Measurements from ENCODE around the gene WDR93.

DNA sequence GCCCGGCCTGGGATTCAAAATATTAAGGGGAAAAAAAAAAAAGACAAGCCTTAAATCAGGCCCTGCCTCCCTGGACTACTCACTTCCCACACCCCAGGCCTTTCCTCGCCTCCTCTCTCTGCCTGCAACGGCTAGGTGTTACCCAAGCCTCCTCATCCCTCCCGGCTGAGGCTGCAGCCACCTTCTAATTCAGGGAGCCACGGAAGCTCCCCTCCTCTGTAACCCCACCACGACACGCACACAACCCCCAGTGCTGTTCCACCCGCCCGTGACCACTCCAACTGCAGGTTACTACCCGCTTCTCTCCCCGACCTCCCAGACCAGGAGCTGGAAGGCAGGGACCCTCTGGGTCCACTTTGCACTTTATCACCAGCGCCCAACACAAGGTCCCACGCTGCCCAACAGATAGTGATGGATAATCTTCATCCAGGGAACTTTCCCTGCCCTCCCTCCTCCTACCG, 36.3 kb upstream of the WDR93 start:
- TF ChIP-seq POLR2AphosphoS5 (IDR thresholded peaks at IDR 0.05; ENCODE audit: low read depth, low read length): no peak
- no peak for TF ChIP-seq TAF1 (IDR thresholded peaks at IDR 0.05; ENCODE audit: borderline replicate concordance, insufficient read depth, low read length)
- TF ChIP-seq, protein P1, sequence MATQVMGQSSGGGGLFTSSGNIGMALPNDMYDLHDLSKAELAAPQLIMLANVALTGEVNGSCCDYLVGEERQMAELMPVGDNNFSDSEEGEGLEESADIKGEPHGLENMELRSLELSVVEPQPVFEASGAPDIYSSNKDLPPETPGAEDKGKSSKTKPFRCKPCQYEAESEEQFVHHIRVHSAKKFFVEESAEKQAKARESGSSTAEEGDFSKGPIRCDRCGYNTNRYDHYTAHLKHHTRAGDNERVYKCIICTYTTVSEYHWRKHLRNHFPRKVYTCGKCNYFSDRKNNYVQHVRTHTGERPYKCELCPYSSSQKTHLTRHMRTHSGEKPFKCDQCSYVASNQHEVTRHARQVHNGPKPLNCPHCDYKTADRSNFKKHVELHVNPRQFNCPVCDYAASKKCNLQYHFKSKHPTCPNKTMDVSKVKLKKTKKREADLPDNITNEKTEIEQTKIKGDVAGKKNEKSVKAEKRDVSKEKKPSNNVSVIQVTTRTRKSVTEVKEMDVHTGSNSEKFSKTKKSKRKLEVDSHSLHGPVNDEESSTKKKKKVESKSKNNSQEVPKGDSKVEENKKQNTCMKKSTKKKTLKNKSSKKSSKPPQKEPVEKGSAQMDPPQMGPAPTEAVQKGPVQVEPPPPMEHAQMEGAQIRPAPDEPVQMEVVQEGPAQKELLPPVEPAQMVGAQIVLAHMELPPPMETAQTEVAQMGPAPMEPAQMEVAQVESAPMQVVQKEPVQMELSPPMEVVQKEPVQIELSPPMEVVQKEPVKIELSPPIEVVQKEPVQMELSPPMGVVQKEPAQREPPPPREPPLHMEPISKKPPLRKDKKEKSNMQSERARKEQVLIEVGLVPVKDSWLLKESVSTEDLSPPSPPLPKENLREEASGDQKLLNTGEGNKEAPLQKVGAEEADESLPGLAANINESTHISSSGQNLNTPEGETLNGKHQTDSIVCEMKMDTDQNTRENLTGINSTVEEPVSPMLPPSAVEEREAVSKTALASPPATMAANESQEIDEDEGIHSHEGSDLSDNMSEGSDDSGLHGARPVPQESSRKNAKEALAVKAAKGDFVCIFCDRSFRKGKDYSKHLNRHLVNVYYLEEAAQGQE (IDR thresholded peaks at IDR 0.05; ENCODE audit: insufficient read depth in 1 of 2, low read depth in 2 of 2, low read length in 2 of 2): no peak
- no peak for TF ChIP-seq FOXP2 (optimal IDR thresholded peaks at IDR 0.05; ENCODE audit: borderline replicate concordance, extremely low read depth, extremely low read length, insufficient read depth)

Measured in PFSK-1 (cell line).